ENCODE data around the gene CYP27A1.

DNA sequence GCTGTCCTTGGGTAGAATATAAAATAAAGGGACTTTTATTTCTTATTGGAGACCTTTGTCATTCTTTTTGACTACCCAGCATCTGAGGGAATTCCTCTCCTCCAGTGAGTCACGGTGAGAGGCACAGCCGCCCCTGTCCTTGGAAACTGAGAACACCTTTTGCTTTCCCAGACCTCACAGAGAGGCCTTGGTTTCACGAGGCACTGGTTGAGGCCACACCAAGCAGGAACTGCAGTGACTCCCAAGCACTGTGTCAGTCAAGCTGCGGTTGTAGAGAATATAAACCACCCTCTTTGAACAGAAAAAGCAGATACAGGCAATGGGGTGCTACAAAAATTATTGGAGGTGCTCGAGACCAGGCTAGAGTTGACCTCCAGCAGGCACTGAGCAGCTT lies 33.3 kb downstream of the CYP27A1 start:
- no peak for TF ChIP-seq POLR2A (IDR thresholded peaks at IDR 0.05; ENCODE audit: low read length)
- no peak for TF ChIP-seq GATA1 (IDR thresholded peaks at IDR 0.05; ENCODE audit: low read depth, low read length)

Measured in erythroblast (primary cell).